RWPE2 (cell line): Measurements from ENCODE around the gene RNPEPL1.

Experiments used
- ATAC-seq: fragments of 200-7000 bp; cut with Tn5 transposase; 3 replicates; pipeline ENCODE4 v1.9.1; 2021; ENCODE audit warnings: low read depth
- DNase-seq: peaks from one replicate; pipeline ENCODE4 v3.0.0-alpha.2; 2020; ENCODE audit warnings: low spot score
- H3K27ac ChIP-seq: fragments of 450-650 bp; 2 replicates; pipeline ENCODE4 v1.5.1; 2017; ENCODE audit warnings: mild to moderate bottlenecking; ENCODE audit not compliant: poor library complexity, severe bottlenecking
- H3K27me3 ChIP-seq: fragments of 250-450 bp; sonication (Bioruptor Pico); 2 replicates; pipeline ENCODE4 v1.5.1; 2021; ENCODE audit warnings: mild to moderate bottlenecking, moderate library complexity; ENCODE audit not compliant: insufficient read depth, poor library complexity, severe bottlenecking
- H3K36me3 ChIP-seq: fragments of 250-450 bp; sonication (Bioruptor Pico); 2 replicates; pipeline ENCODE4 v1.5.1; 2020; ENCODE audit warnings: low read depth, mild to moderate bottlenecking, moderate library complexity
- H3K4me1 ChIP-seq: fragments of 250-450 bp; sonication (Bioruptor Pico); 2 replicates; pipeline ENCODE4 v1.5.1; 2021; ENCODE audit warnings: mild to moderate bottlenecking, moderate library complexity; ENCODE audit not compliant: insufficient read depth, poor library complexity, severe bottlenecking
- H3K4me3 ChIP-seq: fragments of 250-450 bp; sonication (Bioruptor Pico); 2 replicates; pipeline ENCODE4 v1.5.1; 2021; ENCODE audit warnings: mild to moderate bottlenecking, moderate library complexity; ENCODE audit not compliant: severe bottlenecking
- H3K9me3 ChIP-seq: fragments of 250-450 bp; sonication (Bioruptor Pico); 2 replicates; pipeline ENCODE4 v1.5.1; 2021; ENCODE audit warnings: mild to moderate bottlenecking, moderate library complexity; ENCODE audit not compliant: severe bottlenecking
- TF ChIP-seq, protein P1 (sequence below): fragments of 450-650 bp; IDR thresholded peaks from one replicate; pipeline ENCODE4 v1.5.1; 2017; ENCODE audit warnings: mild to moderate bottlenecking, moderate library complexity; ENCODE audit not compliant: poor library complexity, severe bottlenecking

Gene RNPEPL1

DNA sequence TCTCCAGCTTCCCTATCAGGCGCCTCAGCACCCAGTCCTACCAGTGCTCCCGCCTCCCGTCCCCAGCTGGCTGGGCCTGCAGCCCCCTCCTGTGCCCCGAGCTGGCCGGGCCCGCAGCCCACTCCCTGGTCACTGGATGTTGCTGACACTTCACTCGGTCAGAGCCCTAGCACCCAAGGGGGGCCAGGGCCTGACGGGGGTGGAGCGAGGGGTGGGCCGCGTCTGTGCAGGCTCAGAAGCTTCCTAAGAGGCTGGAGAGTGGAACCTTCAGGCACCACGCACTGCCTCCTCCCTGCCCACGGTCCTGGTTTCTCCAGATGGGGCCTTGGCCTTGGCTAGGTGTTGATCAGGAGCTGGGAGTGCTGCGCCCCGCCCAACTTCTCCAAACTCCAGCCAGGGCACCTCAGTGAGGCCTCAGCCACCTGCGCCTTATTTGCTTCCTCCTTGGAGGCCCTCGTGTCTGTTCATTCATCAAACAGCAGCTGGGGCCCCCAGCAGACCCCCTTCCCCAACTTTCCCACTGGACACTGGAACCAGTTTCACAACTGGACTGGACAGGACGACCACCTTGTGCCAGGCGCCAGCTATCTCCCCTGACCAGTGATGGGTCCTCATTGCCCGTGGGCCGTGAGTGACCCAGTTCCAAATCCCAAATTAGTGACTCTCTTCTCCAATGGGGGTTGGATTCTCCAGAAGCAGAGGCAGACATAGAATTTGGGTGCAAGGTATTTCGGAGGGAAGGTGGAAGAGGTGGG lies 35.0 kb downstream of the RNPEPL1 start:
- TF ChIP-seq, protein P1, sequence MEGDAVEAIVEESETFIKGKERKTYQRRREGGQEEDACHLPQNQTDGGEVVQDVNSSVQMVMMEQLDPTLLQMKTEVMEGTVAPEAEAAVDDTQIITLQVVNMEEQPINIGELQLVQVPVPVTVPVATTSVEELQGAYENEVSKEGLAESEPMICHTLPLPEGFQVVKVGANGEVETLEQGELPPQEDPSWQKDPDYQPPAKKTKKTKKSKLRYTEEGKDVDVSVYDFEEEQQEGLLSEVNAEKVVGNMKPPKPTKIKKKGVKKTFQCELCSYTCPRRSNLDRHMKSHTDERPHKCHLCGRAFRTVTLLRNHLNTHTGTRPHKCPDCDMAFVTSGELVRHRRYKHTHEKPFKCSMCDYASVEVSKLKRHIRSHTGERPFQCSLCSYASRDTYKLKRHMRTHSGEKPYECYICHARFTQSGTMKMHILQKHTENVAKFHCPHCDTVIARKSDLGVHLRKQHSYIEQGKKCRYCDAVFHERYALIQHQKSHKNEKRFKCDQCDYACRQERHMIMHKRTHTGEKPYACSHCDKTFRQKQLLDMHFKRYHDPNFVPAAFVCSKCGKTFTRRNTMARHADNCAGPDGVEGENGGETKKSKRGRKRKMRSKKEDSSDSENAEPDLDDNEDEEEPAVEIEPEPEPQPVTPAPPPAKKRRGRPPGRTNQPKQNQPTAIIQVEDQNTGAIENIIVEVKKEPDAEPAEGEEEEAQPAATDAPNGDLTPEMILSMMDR, result no peak
- H3K36me3 ChIP-seq, result no peaks in the 10 kb centered on the region
- no peaks in the 10 kb centered on the region for H3K27me3 ChIP-seq
- no peak overlapping the region for H3K4me3 ChIP-seq
- H3K9me3 ChIP-seq, result no peaks in the 10 kb centered on the region
- no peak for ATAC-seq
- peak; percentile 31 for DNase-seq
- no peaks in the 10 kb centered on the region for H3K4me1 ChIP-seq
- H3K27ac ChIP-seq, result no peak overlapping the region

DNA sequence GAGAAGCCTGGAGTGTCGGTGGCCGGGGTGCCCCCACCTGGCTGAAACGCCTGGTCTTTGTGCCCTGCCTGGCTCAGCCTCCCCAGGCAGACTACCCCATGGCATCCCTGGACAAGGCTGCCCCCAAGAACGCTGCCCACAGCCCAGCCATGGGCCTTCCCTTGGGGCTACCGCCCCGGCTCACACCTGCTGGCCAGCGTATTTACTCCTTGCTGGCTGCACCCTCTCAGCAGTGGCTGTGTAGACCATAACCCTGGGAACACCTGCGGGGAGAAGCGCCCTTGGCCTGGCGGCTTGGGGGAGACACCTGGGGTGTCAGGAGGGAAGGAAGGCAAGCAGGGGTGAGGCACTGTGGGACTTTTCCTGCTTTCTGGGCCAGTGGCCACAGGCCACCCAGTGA lies 35.6 kb downstream of the RNPEPL1 start:
- H3K9me3 ChIP-seq, result no peaks in the 10 kb centered on the region
- H3K36me3 ChIP-seq, result no peaks in the 10 kb centered on the region
- no peaks in the 10 kb centered on the region for H3K27me3 ChIP-seq
- no peak for ATAC-seq
- TF ChIP-seq, protein P1, result no peak
- no peak overlapping the region for H3K27ac ChIP-seq
- DNase-seq, result peak; percentile 46
- H3K4me1 ChIP-seq, result no peaks in the 10 kb centered on the region
- no peak overlapping the region for H3K4me3 ChIP-seq

DNA sequence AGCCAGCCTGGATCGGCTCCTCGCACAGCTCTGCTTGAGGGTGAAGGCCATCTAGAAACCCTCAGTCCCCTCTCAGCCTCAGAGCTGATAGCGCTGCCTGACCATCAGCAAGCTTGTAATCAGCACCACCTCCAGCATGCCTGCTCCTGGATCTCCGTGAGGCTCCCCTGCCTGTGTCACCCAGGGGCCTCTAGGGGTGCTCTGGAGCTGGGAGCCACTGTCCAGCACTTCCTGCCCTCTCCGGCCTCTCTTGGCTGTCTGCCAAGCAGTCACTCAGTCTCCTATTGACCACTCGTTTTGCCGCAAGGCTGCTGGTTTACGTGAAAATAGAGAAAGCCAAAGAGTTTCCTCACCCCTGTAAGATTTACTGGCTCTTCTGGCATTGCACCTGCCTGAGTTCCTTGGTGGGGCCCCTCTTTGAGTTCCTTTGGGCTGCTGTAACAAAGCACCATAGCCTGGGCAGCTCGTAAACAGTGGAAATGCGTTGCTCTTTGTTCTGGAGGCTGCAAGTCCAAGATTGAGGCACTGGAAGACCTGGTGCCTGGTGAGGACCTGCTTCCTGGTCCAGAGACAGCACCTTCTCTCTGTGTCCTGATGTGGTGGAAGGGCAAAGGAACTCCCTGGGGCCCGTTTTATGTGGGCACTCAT lies 36.1 kb downstream of the RNPEPL1 start:
- no peak overlapping the region for H3K4me3 ChIP-seq
- no peaks in the 10 kb centered on the region for H3K4me1 ChIP-seq
- TF ChIP-seq, protein P1, result peak; percentile 30

DNA sequence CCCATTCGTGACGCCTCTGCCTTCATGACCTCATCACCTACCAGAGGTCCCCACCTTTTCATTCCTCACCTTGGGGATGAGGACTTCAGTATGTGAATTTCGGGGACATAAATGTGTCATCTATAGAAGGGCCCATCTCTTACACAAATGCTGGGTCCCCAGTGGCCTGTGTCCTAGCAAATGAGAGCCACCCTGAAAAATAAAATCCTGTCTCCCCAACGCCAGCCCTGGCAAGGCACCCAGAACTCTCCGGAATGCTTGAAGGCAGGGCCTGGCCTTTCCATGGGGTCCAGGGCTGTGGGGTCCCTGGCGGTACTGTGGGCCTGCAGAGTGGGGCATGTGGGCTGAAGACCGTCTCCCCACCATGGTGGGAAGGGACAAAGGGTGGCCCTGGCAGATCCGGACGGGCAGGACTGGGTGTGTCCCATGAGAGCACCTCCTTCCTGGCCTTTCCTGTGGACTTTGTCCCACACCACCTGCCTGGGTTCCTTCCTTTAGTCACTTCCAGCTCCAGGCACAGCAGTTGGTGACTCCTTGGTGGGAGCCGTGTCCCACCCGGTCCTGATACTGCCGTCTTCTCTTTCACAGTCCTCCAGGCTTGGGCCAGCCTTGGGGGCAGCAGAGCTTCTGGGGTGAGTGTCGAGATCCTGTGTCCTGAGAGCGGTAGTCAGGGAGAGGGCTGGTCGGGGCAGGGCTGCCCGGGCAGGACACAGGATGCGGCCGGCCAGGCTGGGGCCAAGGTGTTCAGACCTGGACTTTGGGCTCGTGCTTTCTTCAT lies 36.8 kb downstream of the RNPEPL1 start:
- Histone ChIP-seq H3K4me3 (no peak overlapping the region), H3K9me3 (no peaks in the 10 kb centered on the region), H3K27me3 (no peaks in the 10 kb centered on the region), H3K36me3 (no peaks in the 10 kb centered on the region), H3K27ac (no peak overlapping the region), H3K4me1 (no peaks in the 10 kb centered on the region)
- TF ChIP-seq, protein P1, result no peak
- peak; percentile 46 for DNase-seq
- no peak for ATAC-seq

More for the DNA sequence above, 36.1 kb downstream of the RNPEPL1 start:
- Histone ChIP-seq H3K27me3 (no peaks in the 10 kb centered on the region), H3K27ac (no peak overlapping the region), H3K36me3 (no peaks in the 10 kb centered on the region), H3K9me3 (no peaks in the 10 kb centered on the region)
- ATAC-seq, result peak; percentile 34; the same call in 1 of the 3 replicates
- peak; percentile 55 for DNase-seq
